ENCODE results near the gene HM13. TPM values are rescaled to one million over a fixed set of nuclear protein-coding genes. Genes with fewer than 3 reads are reported as not detected.

HM13 gene
- total and polyA plus RNA-seq, 9 of the 15 experiments (the other 6 are each of a cell fraction or from before 2014, with no cell fraction given): 7.7 to 136 (median 74.5) TPM

DNA sequence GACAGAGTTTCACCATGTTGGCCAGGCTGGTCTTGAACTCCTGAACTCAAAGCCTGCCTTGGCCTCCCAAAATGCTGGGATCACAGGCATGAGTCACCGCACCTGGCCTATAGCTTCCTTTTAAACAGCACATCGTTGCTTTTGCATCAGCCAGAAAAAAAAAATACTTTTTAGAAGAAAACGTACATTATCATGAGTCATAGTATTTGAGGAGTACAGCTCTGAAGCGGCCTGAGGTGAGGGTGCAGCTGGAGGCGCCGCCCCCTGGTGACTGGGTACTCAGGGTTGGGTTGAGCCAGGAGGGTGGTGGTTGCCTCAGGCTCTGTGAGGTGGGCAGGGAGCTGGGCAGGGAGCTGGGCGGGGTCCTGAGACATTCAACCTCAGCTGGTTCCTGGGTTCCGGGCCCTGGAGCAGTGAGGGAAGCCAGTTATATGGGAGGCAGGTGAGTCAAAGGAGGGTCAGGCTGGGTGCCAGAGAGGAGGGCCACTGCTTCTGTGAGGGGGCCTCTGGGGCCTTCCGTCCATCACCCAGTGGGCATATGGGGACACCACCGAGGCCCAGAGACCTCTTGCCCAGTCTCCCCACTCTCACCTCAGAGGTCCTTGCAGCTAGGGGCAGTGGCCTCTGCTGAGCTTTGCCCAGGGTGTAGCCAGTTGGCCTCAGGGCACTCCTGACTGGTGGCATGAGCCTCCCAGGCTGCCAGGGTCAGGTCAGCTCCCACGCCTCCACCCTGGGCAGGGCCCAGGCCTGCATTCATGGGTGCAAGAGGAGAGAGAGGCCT lies 79.2 kb downstream of the HM13 start (continued):
- TF ChIP-seq, protein P1, sequence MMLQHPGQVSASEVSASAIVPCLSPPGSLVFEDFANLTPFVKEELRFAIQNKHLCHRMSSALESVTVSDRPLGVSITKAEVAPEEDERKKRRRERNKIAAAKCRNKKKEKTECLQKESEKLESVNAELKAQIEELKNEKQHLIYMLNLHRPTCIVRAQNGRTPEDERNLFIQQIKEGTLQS (IDR thresholded peaks at IDR 0.05): peak; percentile 97
- TF ChIP-seq, protein P1 (CRISPR knock-in tag; conservative IDR thresholded peaks at IDR 0.05): no peak
- TF ChIP-seq CBFA2T3 (IDR thresholded peaks at IDR 0.05) (peak; percentile 35; the same call in 1 of the 2 replicates), ZNF316 (IDR thresholded peaks at IDR 0.05) (peak; percentile 68), CTBP1 (IDR thresholded peaks at IDR 0.05; ENCODE audit: borderline replicate concordance) (0 out of 2 replicates have a peak, but pooled peaks have one; percentile 29), SMARCA4 (IDR thresholded peaks at IDR 0.05) (peak; percentile 76), ATF1 (CRISPR knock-in tag; IDR thresholded peaks at IDR 0.05) (no peak), ATF1 (tag; IDR thresholded peaks at IDR 0.05) (peak; percentile 17; the same call in 1 of the 2 replicates), ZEB2 (IDR thresholded peaks at IDR 0.05) (peak; percentile 76; the same call in 1 of the 2 replicates), FOSL1 (tag; conservative IDR thresholded peaks at IDR 0.05) (peak; percentile 86), NEUROD1 (IDR thresholded peaks at IDR 0.05; ENCODE audit: borderline replicate concordance, low read depth, low read length, partially characterized antibody) (peak; percentile 39), OTX1 (CRISPR knock-in tag; IDR thresholded peaks at IDR 0.05) (no peak), GATAD2B (IDR thresholded peaks at IDR 0.05; ENCODE audit: borderline replicate concordance) (no peak), DPF2 (IDR thresholded peaks at IDR 0.05) (peak; percentile 84), MXD1 (CRISPR knock-in tag; IDR thresholded peaks at IDR 0.05; ENCODE audit: borderline replicate concordance, poor library complexity, severe bottlenecking) (no peak), FIP1L1 (IDR thresholded peaks at IDR 0.05; ENCODE audit: low read depth, low read length, poor library complexity, severe bottlenecking) (no peak), ATF7 (IDR thresholded peaks at IDR 0.05) (peak; percentile 71; the same call in 1 of the 2 replicates), ETV5 (CRISPR knock-in tag; IDR thresholded peaks at IDR 0.05; ENCODE audit: low read depth) (0 out of 2 replicates have a peak, but pooled peaks have one; percentile 30), CBX1 (IDR thresholded peaks at IDR 0.05; ENCODE audit: low read depth) (no peak)
- TF ChIP-seq, protein P2, sequence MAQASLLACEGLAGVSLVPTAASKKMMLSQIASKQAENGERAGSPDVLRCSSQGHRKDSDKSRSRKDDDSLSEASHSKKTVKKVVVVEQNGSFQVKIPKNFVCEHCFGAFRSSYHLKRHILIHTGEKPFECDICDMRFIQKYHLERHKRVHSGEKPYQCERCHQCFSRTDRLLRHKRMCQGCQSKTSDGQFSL (CRISPR knock-in tag; IDR thresholded peaks at IDR 0.05): 0 out of 2 replicates have a peak, but pooled peaks have one; percentile 30
- TF ChIP-seq, protein P2 (tag; IDR thresholded peaks at IDR 0.05): no peak
- TF ChIP-seq, protein P3, sequence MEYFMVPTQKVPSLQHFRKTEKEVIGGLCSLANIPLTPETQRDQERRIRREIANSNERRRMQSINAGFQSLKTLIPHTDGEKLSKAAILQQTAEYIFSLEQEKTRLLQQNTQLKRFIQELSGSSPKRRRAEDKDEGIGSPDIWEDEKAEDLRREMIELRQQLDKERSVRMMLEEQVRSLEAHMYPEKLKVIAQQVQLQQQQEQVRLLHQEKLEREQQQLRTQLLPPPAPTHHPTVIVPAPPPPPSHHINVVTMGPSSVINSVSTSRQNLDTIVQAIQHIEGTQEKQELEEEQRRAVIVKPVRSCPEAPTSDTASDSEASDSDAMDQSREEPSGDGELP (CRISPR knock-in tag; IDR thresholded peaks at IDR 0.05; ENCODE audit: borderline replicate concordance): peak; percentile 80
